Type B pancreatic cell (in vitro differentiated cells): Measurements from ENCODE around the gene ADAMTS17. TPM values are rescaled to one million over a fixed set of nuclear protein-coding genes. Genes with fewer than 3 reads are reported as not detected.

Experiments
- DNase-seq: peaks from one replicate; pipeline ENCODE4 v3.0.0; 2021; ENCODE audit warnings: mixed read lengths; ENCODE audit not compliant: unreplicated experiment; ENCODE audit errors: extremely low spot score
- H3K27ac Mint-ChIP-seq: 2 replicates; pipeline ENCODE4 v1.8.0; 2021; ENCODE audit warnings: mild to moderate bottlenecking, mixed read lengths
- H3K27me3 Mint-ChIP-seq: 2 replicates; pipeline ENCODE4 v1.8.0; 2021; ENCODE audit warnings: mixed read lengths
- H3K36me3 Mint-ChIP-seq: 2 replicates; pipeline ENCODE4 v1.8.0; 2021; ENCODE audit warnings: mixed read lengths
- H3K4me1 Mint-ChIP-seq: one replicate; pipeline ENCODE4 v1.8.0; 2021; ENCODE audit warnings: mixed read lengths; ENCODE audit not compliant: unreplicated experiment
- H3K4me3 Mint-ChIP-seq: 2 replicates; pipeline ENCODE4 v1.8.0; 2021; ENCODE audit warnings: mild to moderate bottlenecking, mixed read lengths
- H3K9me3 Mint-ChIP-seq: 2 replicates; pipeline ENCODE4 v1.8.0; 2021; ENCODE audit warnings: mixed read lengths
- total RNA-seq: library from RNA; stranded (reverse); gene quantifications from 2 replicates; pipeline ENCODE4 v1.2.1, GENCODE V29; 2021; ENCODE audit warnings: low replicate concordance
- TF ChIP-seq, protein P1 (sequence below): fragments of 200-600 bp; sonication (generic); conservative IDR thresholded peaks from 2 replicates; pipeline ENCODE4 v1.5.0; 2021; ENCODE audit warnings: antibody characterized with exemption, mild to moderate bottlenecking

The ADAMTS17 gene
- total RNA-seq, 1 donor from 2014 or later, result 18.3 TPM

GRCh38 chr15:100103828-100104227, 237.9 kb downstream of the ADAMTS17 start:
- DNase-seq, result peak; percentile 49
- peaks cover 3% of the 10 kb centered on the region for H3K36me3 Mint-ChIP-seq
- TF ChIP-seq, protein P1, sequence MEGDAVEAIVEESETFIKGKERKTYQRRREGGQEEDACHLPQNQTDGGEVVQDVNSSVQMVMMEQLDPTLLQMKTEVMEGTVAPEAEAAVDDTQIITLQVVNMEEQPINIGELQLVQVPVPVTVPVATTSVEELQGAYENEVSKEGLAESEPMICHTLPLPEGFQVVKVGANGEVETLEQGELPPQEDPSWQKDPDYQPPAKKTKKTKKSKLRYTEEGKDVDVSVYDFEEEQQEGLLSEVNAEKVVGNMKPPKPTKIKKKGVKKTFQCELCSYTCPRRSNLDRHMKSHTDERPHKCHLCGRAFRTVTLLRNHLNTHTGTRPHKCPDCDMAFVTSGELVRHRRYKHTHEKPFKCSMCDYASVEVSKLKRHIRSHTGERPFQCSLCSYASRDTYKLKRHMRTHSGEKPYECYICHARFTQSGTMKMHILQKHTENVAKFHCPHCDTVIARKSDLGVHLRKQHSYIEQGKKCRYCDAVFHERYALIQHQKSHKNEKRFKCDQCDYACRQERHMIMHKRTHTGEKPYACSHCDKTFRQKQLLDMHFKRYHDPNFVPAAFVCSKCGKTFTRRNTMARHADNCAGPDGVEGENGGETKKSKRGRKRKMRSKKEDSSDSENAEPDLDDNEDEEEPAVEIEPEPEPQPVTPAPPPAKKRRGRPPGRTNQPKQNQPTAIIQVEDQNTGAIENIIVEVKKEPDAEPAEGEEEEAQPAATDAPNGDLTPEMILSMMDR, result no peak
- H3K27me3 Mint-ChIP-seq, result no peaks in the 10 kb centered on the region
- no peaks in the 10 kb centered on the region for H3K4me1 Mint-ChIP-seq
- no peak overlapping the region for H3K4me3 Mint-ChIP-seq
- H3K27ac Mint-ChIP-seq, result no peak overlapping the region
- peaks cover 6% of the 10 kb centered on the region for H3K9me3 Mint-ChIP-seq

GRCh38 chr15:100101426-100102089, 240.2 kb downstream of the ADAMTS17 start:
- H3K4me1 Mint-ChIP-seq, result no peaks in the 10 kb centered on the region
- H3K36me3 Mint-ChIP-seq, result no peaks in the 10 kb centered on the region
- no peaks in the 10 kb centered on the region for H3K27me3 Mint-ChIP-seq
- DNase-seq, result peak; percentile 27
- TF ChIP-seq, protein P1, result no peak
- H3K4me3 Mint-ChIP-seq, result no peak overlapping the region
- peaks cover 6% of the 10 kb centered on the region for H3K9me3 Mint-ChIP-seq
- H3K27ac Mint-ChIP-seq, result no peak overlapping the region

GRCh38 chr15:100100926-100101325, 240.8 kb downstream of the ADAMTS17 start:
- H3K9me3 Mint-ChIP-seq, result peaks cover 6% of the 10 kb centered on the region
- TF ChIP-seq, protein P1, result no peak
- DNase-seq, result peak; percentile 44
- no peak overlapping the region for H3K4me3 Mint-ChIP-seq
- no peak overlapping the region for H3K27ac Mint-ChIP-seq
- H3K27me3 Mint-ChIP-seq, result no peaks in the 10 kb centered on the region
- no peaks in the 10 kb centered on the region for H3K4me1 Mint-ChIP-seq
- H3K36me3 Mint-ChIP-seq, result no peaks in the 10 kb centered on the region

- DNase-seq, result peak; percentile 29
- Mint-ChIP-seq H3K4me3 (no peak overlapping the region), H3K27ac (no peak overlapping the region), H3K9me3 (peaks cover 6% of the 10 kb centered on the region), H3K4me1 (no peaks in the 10 kb centered on the region), H3K27me3 (no peaks in the 10 kb centered on the region), H3K36me3 (no peaks in the 10 kb centered on the region)
- TF ChIP-seq, protein P1, result no peak
Measured at GRCh38 chr15:100099976-100100375, 241.8 kb downstream of the ADAMTS17 start.

GRCh38 chr15:100098705-100099104, 243.1 kb downstream of the ADAMTS17 start:
- Mint-ChIP-seq H3K36me3 (peaks cover 5% of the 10 kb centered on the region), H3K4me3 (no peak overlapping the region), H3K27ac (no peak overlapping the region), H3K9me3 (peaks cover 11% of the 10 kb centered on the region), H3K4me1 (peaks cover 5% of the 10 kb centered on the region), H3K27me3 (no peaks in the 10 kb centered on the region)
- TF ChIP-seq, protein P1, result no peak
- peak; percentile 43 for DNase-seq
